SK-N-SH treated with all-trans-retinoic acid at 6 μM for 48 hours (cell line): ENCODE results near the gene CTSK.

ENCODE experiments used
- CSRNP3 ChIP-seq: fragments of 250-450 bp; sonication (Bioruptor Pico); IDR thresholded peaks from 2 replicates; pipeline ENCODE4 v1.5.1; 2021; ENCODE audit warnings: mild to moderate bottlenecking, moderate library complexity
- PATZ1 ChIP-seq: fragments of 250-450 bp; sonication (Bioruptor Pico); IDR thresholded peaks from 2 replicates; pipeline ENCODE4 v1.8.0; 2020; ENCODE audit warnings: mild to moderate bottlenecking, moderate library complexity, borderline replicate concordance
- POU6F1 ChIP-seq: fragments of 250-450 bp; sonication (Bioruptor Pico); IDR thresholded peaks from 2 replicates; pipeline ENCODE4 v1.8.0; 2021; ENCODE audit warnings: low read depth, mild to moderate bottlenecking, moderate library complexity, borderline replicate concordance
- RARB ChIP-seq: fragments of 250-450 bp; sonication (Bioruptor Pico); IDR thresholded peaks from 2 replicates; pipeline ENCODE4 v1.8.0; 2021; ENCODE audit warnings: mild to moderate bottlenecking, moderate library complexity
- TSHZ2 ChIP-seq: fragments of 250-450 bp; sonication (Bioruptor Pico); IDR thresholded peaks from 2 replicates; pipeline ENCODE4 v1.5.0; 2020; ENCODE audit warnings: mild to moderate bottlenecking, moderate library complexity
- ZFP3 ChIP-seq: fragments of 250-450 bp; sonication (Bioruptor Pico); IDR thresholded peaks from 2 replicates; pipeline ENCODE4 v1.5.0; 2020; ENCODE audit warnings: mild to moderate bottlenecking, moderate library complexity
- TF ChIP-seq, protein P1 (sequence below): fragments of 250-450 bp; sonication (Bioruptor Pico); IDR thresholded peaks from 2 replicates; pipeline ENCODE4 v1.5.1; 2020; ENCODE audit warnings: low read depth, mild to moderate bottlenecking, moderate library complexity

DNA sequence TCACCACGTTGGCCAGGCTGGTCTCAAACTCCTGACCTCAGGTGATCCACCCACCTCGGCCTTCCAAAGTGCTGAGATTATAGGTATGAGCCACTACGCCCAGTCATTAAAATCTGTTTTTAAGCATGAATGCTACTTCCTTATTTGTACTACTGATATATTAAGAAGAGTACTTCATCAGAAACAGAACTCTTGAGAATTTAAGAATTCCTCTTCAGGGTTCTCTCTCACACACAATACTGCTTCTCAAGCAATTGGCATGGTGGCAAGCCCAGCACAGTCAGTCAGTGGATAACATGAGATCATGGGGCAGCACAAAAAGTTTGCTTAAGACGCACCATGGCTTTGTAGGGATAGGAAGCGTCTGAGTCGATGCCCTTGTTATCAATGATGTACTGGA lies 56.6 kb downstream of the CTSK start:
- TF ChIP-seq CSRNP3 (no peak), POU6F1 (CRISPR knock-in tag) (no peak), PATZ1 (CRISPR knock-in tag) (no peak), RARB (CRISPR knock-in tag) (no peak), TSHZ2 (CRISPR knock-in tag) (no peak), ZFP3 (no peak)
- TF ChIP-seq, protein P1, sequence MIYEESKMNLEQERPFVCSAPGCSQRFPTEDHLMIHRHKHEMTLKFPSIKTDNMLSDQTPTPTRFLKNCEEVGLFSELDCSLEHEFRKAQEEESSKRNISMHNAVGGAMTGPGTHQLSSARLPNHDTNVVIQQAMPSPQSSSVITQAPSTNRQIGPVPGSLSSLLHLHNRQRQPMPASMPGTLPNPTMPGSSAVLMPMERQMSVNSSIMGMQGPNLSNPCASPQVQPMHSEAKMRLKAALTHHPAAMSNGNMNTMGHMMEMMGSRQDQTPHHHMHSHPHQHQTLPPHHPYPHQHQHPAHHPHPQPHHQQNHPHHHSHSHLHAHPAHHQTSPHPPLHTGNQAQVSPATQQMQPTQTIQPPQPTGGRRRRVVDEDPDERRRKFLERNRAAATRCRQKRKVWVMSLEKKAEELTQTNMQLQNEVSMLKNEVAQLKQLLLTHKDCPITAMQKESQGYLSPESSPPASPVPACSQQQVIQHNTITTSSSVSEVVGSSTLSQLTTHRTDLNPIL (CRISPR knock-in tag): no peak
